GM12801 (cell line): ENCODE results near the gene SH3GL1.

Source experiments
- CTCF ChIP-seq: IDR thresholded peaks from one replicate; pipeline ENCODE4 v1.5.1; 2011; ENCODE audit warnings: control low read depth; ENCODE audit not compliant: insufficient read length; ENCODE audit errors: extremely low read depth

Gene SH3GL1

GRCh38 chr19:4362831-4363545, 37.4 kb downstream of the SH3GL1 start:
- no peak for TF ChIP-seq CTCF

DNA sequence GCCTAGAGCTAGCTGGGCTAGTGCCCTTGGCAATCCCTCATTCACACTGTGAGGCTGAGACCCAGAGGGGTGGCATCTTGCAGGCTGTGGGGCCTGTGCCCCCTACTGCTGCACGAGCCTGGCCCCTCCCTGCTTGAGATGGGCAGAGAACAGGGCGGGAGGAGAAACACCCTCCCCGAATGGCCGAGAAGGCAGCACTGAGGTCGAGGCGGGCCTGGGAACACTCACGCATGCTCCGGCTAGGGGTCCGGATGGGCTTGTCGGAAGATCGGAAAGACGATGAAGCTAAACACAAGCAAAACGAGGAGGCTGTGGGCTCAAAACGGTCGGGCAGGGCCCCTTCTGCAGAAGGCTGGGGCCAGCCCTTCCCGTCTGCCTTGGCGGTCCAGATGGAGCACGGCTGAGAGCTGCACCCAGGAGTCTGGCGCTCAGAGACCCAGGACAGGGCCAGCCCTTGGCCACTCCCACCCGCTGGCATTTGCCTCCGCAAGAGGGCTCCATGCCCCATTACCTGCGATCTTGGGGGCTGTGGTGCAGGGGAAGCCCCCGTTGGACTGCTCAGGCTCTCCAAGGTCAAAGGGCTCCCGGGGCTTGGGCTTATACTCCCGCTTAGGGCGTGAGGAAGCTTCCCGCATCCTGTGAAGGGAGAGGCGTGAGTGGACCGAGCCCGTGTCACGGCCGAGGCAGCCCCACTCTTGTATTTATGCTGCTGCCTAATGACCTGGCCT, 38.1 kb downstream of the SH3GL1 start:
- TF ChIP-seq CTCF: no peak

DNA sequence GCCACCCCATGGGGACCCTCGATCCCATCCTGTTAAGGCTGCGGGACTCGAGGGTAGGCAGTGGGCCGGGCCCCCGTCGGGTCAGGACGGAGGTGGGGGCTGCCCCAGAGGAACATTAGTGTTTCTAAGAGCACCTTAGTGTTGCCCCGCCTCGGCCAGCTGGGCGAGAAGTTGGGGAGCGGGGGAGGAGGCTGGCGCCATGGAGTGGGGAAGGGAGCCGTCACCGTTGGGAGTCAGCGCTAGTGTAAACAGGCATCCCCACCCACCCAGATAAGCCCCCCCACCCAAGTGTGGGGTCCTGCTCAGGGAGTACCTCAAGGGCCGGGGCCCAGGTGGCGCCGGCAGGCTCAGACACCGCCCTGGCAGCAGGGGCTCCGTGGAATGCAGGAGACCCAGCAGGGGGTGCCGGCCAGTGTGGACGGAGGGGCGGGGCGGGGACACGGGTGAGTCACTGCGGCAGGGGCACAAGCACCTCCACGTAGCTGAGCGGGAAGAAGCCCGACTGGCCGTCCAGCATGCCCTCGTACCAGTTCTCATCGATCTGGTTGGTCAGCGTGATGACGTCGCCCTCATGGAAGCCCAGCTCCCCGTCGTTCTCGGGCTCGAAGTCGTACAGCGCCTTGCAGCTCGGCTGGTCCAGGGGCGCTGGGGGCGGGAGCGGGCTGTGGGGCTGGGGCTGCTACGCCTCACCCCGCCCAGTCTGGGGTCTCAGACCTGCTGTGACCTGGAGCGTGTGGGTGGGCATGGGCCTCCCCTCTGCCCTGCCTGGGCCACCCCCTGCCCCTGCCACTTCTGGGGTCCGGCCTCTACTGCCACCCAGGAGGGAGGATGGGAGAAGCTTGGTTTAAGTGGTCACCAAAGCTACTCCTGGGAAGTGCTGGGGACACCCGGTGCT, 38.9 kb downstream of the SH3GL1 start:
- no peak for TF ChIP-seq CTCF

DNA sequence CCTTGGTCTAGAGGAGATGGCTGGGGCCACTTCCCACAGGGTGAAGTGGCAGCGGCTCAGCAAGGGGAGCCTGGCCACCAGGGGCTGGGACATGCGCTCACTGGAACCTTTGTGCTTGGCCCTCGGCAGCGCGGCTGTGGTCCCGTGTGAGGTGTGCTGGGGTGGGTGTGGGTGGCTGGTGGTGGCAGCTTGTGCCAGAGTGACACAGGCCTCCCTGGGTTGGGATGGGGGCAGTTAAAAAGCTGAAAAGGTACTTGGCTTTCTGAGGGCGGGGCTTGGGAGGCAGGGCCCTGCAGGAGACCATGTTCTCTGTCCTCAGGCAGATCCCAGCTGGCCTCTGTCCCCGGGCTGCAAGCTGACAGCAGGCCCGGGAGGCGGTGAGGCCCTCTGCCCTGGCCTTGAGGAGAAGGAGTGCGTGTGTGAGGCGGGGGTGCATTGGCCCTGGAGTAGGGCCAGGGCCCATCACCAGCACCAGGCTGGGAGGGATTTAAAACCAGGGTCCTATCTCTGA, 39.7 kb downstream of the SH3GL1 start:
- TF ChIP-seq CTCF: no peak

DNA sequence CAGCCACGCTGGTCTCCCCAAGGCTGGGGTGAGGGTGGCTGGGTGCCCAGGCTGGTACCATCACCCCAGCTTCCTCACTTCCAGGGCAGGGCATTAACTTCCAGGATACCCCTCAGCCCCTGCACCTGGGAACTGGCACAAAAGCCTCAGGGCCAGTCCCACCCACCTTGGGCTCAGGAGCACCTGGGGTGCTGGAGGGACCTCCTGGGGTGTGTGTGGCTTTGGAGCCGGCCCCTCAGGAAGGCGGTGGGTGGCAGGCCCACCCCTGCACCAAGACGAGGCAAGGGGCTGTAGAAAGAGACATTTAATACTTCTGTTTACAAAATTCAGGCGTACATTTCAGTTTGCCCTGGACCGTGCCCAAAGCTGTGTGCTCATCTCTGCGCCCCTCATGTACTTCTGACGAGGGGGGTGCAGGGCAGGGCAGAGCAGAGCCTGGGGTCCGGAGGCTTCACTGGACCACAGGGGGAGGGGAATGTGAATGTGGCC, 40.2 kb downstream of the SH3GL1 start:
- TF ChIP-seq CTCF: no peak

GRCh38 chr19:4359627-4360000, 40.7 kb downstream of the SH3GL1 start:
- TF ChIP-seq CTCF: no peak
